Measurements from ENCODE around the gene GDPD5.

Gene GDPD5

DNA sequence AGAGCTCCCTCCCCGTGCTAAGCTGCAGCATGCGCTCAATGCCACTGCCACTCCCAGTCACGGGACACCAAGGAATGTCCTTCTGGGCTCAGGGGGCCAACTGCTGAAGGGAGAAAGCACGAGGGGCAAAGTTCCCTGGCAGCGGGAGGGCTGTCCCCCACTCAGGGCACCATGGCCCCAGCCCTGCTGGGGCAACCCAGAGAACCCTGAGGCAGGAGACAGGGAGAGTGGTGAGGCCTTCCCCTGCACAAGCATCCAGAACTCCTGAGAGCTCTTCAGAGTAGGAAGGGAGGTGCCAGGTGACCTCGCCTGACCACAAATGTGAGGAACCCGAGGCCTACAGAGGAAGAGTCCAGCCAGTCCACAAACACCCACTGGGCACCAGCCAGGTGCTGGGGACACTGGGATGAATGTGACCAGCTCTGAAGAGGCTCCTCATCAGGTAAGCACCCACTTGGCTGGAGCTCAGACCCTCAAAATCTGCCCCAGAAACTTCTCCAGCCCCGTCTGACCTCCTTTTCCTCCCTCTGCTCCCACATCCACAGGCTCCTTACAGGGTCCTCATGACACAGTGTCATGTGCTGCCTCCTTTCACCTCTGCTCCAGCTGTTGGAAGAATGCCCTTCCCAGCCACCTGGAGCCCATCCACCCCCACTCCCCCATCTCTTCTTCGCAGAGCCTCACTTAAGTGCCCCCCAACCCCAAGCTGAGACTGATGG, 15.6 kb downstream of the GDPD5 start:
- no peak for DNase-seq

DNA sequence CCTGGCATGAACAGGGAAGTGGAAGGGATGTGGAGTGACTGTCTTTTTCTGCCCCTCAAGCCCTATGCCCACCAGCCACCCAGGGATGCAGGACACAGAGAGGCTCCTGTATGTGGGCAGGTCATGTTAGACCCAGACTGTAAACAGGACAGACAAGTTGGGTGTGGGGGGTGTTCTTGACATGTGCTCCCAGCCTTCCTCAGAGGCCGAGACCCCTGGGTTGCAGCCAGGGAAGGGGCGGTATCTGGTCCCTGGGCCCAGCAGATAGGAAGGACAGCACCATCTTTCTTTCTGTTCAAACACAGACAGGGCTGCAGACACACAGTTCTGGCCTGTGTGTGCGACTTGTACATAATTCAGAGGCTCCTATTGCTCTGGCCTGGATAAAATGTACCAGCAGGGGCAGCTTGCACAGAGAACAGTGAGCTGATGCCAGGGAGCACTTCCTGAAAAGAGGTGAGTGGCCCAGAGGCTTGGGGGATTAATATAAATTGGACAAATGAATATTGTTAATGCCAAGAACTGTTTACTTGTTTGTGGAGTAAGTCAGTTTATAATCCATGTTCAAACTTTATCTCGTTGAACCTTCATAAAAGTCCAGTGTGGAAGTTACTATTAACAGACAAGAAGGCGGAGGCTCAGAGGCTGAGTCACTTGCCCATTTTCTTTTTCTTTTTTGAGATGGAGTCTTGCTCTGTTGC, 16.6 kb downstream of the GDPD5 start:
- no peak for DNase-seq

DNA sequence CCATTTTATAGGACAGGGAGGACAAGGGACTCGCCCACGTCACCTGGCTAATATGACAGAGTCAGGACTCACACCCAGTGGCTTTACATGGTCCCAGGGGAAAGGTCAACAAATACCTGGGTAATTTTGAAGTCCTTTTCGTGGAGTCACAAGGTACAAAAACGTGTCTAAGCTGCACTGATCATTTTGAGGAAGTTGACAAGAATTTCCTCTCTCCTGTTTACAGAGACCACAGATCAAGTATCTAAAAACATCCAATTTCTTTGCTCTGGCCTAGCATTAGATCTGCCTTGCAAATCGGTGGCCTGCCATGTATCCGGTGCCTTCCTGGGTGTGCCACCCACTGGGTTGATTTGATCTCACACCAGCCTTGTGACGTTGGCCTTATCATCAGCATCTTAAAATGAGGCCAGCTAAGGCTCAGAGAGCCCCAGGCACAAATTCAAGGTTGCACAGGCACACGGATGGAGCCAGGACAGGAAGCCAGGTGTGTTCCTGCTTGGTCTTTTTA, 17.6 kb downstream of the GDPD5 start:
- peak in 4 of 5 experiments; percentile 16 to 97 (median 64) for DNase-seq

DNA sequence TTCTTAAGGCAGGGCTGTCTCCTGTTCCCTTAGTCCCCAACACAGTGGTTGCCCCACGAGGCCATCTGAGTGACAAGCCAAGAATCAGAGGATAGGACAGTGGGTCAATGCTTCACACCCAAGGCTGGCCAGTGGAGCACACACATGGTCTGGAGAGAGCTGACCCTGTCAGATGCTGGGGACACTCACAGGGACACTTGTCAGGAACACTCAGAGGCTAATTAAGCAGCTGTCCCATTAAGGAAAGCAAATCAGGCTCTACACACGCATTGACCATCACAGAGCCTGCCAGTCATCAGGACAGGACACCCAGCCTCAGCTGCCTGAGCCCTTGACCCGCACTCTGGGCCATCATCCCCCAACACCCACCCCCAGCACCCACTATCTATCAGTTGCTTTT, 18.2 kb downstream of the GDPD5 start:
- DNase-seq = no peak

DNA sequence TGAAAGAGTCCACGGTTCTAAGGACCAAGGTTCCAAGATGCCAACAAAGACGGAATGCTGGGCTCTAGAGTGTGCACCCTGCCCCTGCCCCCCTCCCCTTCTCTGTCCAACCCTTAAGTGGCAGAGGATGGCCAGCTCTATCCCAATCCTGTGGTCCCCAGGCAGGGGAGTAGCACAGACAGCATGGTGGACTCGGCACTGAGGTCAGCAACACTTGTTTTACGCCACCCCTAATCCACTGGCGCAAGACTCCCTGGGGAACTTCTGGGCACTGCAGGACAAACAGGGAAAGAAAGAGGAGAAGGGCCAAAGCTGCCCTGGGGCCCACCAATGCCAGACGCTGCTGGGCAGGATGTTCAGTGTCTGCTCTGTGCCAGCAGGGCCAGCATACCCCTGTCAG, 18.9 kb downstream of the GDPD5 start:
- no peak for DNase-seq

DNA sequence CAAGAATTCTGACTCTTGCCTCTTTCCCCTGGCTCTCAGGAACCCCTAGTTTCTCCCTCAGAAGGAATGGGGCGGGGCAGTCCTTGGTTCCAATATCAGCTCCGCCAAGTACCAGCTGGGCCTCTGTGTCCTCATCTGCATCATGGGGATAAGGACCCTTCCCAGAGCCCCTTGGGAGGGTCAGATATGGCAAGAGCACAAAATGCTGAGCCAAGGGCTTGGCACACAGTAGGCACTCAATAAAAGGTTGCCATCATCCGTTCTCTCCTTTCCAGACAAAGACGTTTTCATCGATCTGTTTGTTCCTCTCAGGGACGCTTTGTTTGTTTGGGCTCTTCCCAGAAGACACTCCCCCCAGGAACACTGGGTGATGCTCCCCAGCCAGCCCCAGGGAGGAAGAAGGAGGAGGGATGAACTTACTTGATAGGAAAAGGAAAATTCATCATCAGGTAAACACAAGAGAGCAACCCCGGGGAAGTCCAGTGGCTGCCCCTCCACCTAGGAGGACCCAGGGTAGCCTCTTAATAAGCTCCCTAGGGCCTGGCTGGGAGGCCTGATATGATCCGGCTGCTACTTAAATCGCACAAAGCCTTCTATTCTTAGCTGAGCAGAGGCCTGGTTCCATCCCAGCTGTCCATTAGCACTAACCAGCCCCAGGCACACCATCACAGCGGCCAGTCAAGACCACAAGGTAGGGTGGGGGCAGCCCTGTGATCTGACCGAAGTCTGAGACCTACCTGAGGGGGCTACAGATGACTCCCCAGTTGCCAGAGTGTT, 19.6 kb downstream of the GDPD5 start:
- DNase-seq = no peak

DNA sequence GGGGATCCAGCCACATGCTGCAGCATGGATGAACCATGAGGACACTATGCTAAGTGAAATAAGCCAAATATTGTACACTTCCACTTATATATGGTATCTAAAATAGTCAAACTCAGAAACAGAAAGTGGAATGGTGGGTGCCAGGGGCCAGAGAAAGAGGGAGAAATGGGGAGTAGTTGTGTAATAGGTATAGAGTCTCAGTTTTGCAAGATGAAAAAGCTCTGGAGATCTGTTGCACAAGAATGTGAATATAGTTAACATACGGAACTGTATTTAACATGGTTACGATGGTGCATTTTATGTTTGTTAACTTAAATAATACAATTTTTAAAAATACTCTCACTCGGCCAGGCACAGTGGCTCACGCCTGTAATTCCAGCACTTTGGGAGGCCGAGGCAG, 21.2 kb downstream of the GDPD5 start:
- no peak for DNase-seq

DNA sequence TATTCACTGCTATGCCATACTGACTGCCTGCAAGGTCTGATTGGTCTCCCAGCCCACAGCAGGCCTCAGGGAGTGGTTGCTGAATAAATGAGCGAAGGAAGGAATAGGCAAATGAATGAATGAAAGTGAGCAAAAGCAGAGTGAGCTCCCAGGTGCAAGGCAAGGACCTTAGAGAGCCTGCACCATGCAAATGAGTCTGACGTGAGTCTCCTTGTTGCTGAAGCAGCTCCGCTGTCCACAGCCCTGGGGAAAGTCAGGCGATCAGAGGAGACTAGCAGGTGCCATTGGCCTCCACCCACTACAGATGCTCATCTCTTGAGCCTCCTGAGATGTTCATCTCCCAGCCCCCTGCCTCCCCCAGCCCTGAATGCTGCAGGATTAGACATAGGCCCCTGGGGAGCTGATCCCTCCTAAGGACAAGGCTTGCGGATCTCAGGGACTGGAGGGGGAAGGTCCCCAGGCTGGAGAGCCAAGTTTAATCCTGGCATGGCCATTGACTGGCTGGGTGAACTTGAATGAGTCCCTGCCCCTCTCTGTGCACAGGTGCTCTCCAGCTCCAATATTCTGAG, 22.1 kb downstream of the GDPD5 start:
- no peak for DNase-seq

DNA sequence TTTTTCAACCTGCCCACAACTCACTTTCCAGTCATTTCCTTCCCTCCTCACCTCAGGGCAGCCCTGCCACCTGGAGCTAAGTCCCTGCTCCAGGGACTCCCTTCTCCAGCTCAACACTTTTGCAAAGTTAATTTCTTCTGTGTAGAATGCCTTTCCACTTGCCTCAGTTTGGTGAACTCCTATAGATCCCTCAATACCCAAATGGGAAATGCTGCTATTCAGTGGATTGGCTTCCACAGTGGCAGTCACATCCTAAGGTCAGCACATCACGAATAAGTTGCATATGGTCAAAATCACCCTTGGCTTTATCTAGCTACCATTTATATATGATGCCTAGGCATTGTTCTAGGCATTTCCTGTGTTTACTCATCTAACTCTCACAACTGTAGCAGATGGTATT, 23.6 kb downstream of the GDPD5 start:
- DNase-seq = no peak

DNA sequence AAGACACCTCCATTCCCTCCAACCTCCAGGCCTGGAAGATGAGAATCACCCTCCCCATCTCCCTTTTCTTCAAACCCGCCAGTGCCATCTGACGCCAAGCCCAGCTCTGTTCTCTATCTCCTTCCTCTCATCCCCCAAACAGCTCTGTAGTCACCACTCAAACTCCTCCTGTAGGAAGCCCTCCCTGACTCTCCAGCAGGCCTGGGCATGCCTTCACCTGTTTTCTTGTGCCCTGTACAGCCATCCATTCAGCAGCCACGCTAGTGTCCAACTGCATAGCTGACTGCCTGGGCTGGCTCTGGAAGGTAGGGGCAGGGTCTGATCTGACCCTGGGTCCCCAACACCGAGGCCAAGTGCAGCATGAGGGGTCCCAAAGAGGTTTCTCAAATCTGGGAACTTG, 25.0 kb downstream of the GDPD5 start:
- no peak for DNase-seq

DNA sequence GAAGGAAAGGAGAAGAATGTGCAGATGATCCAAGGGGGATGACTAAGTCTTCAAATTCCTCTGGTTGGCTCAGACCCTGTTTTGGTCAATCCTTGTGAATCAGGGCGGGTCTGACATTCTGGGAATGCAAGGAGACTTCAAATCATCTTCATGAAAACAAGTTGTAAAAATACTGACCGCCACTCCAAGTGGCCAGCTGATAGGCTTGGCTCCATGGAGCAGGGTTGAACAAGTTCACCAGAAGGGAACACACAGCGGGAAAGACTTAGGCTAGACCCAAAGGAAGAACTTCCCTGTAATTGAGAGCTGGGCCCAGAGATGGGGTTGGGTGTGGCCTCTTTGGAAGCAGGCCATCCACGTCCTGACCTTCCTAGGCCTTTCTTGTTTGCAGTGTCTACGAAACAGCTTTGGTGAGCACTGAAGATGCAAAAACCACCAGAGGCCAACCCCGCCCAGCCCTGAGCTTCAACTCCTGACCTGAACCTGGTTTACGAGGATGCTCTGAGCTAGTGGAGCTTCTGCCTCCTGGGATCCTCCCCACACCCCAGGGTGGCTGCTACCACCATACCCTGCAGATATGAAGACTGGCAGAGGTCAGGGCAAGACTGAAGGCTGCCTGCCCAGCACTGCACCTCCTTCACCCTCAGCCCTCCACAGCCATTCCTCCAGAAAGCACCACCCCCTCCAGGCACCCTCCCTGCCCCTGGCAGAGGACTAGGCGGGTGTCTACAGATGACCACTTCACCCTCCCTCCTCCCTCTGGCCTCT, 26.1 kb downstream of the GDPD5 start:
- no peak for DNase-seq

DNA sequence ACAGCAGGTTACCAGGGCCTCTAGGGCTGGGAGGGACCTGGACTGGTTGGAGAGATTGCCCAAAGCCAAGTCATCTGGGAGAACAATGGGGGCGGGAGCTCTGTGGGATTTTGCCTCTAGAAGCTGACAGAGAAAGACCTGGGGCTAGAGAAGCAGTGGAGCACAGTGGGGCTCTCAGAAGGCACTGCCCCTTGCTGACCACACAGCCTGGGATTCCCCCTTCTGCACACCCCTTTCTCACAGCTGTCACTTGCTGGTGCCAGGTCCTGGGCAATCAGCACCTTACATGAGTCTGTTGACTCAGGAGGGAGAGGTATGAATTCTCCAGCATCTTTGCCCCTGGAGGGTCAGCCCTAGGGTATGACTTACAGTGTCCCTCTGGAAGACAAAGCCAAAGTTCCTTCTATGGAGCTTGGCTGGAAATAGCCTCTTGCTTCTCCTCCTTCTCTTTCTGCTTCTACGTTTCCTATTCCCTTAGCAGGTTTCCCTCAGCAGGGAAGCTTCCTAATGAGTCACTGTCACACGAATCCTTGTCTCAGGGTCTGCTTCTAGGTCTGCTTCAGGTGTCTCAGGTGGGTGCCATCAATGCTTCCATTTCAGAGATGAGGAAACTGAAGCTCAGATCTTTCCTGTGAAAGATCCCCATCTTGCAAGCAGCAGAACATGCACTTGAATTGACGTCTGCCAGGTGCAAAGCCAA, 27.0 kb downstream of the GDPD5 start:
- no peak for DNase-seq

DNA sequence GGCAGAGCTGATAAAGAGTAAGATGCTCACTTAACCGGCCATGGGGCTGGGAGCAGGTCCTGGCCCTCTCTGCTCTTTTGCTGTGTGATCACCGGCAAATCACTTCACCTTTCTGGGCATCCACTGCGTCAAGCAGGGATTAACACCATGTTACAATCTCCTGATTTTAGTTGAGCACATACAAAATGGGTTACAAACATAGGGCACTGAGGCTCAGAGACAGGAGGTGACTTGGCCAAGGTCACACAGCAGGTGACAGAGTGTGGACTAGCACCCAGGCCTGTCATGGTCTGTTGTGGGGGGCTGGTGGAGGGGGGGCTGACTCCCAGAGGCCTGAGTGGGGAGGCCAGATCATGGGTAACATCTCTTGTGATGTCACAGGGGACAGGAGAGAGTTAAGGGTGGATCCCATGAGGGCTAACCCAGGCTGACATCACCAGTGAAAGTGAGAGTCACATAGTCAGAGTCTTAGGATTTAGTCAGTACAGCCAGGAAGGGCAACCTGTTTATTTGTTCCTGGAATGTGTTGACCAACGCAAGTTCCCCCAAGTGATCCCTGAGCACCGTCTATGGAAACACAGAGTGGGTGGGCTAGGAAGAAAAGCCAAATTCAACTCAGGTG, 27.8 kb downstream of the GDPD5 start:
- no peak for DNase-seq

DNA sequence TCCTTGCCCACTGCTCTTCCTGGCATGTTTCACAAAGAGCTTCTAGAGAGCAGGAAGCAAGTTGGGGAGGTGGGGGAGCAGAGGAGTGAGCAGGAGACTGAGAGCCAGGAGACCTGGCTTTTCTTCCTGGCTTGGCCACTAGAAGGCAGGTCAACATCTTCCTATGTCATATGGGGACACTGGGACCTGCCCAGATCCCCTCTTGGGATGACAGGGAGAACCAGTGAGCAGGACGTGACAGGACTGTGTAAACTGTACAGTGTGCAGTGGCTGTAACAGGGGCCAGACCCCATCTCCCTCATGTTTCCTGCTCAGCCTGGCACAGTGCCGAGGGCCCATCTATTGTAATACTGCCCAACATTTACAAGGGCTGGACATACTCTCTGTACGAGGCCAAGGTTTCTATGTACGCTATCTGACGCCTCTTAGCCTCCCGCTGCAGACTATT, 29.4 kb downstream of the GDPD5 start:
- DNase-seq = no peak

DNA sequence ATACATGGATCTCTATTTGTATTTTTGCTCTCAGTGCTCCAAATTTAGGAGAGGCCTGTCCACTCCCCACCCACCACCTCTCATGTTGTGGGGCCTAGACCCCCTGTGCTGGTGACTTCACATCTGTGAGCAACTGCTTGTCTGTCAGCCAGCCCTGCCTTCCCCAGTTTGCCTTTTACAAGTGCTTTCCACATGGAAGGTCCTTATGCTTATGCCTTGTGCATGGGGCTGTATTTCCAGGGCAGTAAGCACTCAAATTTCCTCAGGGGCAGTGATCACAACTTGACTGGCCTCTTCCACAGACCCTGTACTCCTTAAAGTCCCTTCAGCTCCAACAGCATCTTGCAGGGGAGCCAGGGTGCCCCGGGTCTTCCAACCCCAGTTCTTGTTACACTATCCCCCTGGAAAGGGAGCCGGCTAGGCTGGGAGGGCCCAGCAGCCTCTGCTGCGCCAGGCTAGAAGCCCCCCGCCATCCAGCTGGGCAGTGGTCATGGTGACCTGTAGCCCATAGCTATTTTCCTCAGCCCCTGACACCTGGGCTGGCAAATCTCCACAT, 29.9 kb downstream of the GDPD5 start:
- DNase-seq = no peak

DNA sequence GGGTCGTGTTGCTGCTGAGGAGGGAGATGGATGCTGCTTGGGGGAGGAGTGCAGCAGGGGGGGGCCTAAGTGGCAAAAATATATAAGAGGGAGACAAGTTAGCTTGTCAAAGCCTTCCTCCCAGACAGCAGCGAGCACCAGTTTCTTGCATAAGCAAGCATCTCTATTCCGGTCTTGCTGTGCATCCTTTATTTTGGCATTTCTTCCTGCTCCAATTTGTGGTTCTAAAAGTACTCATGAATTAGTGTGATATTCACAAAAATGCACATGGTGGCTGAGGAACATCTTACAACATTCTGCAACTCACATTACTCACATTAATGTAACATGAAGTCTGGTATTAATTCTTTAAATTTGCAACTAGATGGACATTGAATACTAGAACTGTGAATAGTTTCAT, 32.1 kb downstream of the GDPD5 start:
- DNase-seq = no peak

DNA sequence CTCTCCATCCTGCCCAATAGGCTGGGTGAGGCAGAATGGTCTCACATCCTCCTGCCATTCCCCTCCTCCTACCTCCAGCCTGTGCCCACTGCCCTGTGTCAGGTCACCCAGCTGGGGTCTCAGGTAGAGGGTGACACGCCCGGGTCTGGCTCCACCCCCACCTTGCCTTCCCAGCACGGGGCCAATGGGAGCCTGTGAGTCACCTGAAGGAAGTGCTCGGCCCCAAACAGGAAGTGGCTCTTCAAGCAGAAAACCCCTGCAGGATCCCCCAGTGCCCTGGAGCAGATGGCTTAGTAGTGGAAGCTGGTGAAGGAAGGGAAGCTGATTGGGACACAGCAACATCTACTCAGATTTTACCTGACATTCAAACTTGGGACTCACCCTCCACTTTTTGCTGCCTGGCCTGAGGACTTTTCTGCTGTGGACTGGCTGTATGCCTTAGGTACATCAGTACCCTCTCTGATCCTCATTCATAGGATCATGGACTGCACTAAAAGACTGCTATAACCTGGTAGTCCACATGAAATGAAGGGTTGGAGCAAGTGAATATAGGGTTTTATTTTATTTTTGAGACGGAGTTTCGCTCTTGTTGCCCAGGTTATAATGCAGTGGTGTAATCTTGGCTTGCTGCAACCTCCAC, 33.4 kb downstream of the GDPD5 start:
- peak; percentile 20 to 76 (median 33) for DNase-seq

DNA sequence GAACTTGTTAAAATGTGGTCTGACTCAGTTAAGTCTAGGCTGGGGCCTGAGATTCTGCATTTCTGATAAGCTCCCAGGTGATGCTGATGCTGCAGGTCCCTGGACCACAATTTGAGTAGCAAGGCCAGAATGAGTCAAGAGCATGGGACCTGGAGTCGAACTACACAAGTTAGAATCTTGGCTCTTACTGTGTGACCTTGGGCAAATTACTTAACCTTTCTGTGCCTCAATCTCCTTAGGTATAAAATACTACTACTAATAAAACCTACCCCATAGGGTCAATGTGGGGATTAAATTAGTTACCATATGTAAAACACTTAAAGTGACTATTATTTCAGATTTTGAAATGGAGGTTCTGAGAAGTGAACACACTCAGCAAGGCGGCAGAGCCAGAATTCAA, 34.3 kb downstream of the GDPD5 start:
- DNase-seq = peak in 1 of 5 experiments; percentile 16

DNA sequence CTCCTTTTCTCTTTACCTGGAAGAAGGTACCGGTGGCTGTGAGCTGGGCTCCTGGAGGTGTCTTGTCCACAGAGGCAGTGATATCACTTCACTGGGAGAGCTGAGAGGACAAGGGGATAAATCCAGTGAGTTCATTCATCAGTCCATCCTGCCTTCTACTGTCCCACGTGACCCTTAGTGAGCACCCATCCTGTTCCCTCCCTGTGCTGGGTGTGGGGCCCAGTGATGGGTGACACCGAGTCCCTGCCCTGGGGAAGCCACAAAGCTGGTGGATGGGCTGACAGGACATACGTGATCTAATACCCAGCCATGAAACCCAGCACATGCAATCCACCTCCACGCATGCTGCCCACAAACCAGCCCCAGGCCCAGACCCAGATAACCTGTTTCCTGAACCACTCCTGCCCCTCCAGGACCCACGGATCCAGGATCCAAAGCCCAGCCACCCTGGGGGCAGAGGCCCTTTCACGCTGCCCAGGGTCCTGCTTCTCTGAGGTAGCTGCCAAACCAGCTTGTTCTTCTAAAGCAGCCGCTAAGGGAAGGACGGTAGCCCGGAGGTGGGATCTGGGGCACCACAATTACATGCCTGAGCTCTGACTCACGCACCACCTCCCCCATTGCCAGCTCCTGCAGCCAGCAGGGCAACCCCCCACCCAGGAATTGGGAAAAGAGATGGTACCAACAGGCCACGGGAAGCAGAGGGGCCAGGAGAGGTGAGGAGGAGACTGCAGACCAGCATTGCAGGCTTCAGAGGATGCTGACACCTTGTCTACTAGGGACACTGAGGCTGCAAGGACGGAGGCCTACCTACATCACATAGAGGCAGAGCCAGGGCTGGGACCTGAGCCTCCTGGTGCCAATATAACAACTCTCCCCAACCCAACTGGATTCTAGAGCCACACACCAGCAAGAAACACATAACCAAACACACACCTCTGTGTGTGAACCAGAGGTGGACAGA, 35.2 kb downstream of the GDPD5 start:
- no peak for DNase-seq

All from T-helper 2 cell (primary cell).